Neural progenitor cell (in vitro differentiated cells): ENCODE measurements around the gene LENG9.

Experiments
- EZH2 ChIP-seq: fragments of 200-600 bp; sonication (generic); IDR thresholded peaks from 2 replicates; pipeline ENCODE4 v1.6.1; 2017; ENCODE audit warnings: antibody characterized with exemption, mild to moderate bottlenecking, moderate library complexity
- TF ChIP-seq, protein P1 (sequence below): fragments of 200-600 bp; sonication (generic); IDR thresholded peaks from 2 replicates; pipeline ENCODE4 v1.5.1; 2017; ENCODE audit warnings: antibody characterized with exemption, mild to moderate bottlenecking

DNA sequence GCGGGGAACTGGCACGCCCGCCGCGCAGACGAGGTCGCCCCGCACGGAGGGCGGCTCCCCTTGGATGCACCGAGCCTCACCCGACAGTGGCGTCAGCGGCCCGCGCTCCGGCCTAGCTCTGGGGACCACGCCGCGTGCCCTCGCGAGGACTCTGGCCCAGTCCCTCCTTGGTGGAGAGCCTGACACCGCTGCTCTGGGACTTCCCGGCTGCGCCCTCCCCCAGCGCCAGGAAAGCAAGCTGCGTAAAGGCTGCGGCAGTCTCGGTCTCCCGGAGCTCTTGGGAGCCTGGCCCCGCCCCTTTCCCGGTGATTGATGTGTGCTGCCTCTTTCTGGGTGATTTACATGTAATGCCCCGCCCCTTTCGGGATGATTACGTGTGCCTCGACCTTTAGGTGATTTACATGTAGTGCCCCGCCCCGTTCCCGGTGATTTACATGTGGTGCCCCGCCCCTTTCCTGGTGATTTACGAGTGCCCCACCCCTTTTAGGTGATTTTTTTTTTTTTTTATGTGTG lies at the start of gene LENG9:
- TF ChIP-seq, protein P1, sequence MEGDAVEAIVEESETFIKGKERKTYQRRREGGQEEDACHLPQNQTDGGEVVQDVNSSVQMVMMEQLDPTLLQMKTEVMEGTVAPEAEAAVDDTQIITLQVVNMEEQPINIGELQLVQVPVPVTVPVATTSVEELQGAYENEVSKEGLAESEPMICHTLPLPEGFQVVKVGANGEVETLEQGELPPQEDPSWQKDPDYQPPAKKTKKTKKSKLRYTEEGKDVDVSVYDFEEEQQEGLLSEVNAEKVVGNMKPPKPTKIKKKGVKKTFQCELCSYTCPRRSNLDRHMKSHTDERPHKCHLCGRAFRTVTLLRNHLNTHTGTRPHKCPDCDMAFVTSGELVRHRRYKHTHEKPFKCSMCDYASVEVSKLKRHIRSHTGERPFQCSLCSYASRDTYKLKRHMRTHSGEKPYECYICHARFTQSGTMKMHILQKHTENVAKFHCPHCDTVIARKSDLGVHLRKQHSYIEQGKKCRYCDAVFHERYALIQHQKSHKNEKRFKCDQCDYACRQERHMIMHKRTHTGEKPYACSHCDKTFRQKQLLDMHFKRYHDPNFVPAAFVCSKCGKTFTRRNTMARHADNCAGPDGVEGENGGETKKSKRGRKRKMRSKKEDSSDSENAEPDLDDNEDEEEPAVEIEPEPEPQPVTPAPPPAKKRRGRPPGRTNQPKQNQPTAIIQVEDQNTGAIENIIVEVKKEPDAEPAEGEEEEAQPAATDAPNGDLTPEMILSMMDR = no peak
- TF ChIP-seq EZH2 = no peak
